Hepatocyte (in vitro differentiated cells): Measurements from ENCODE around the gene NLRP5. TPM values are rescaled to one million over a fixed set of nuclear protein-coding genes. Genes with fewer than 3 reads are reported as not detected.

Experiments used
- DNase-seq: peaks from one replicate; pipeline ENCODE4 v3.0.0-alpha.2; 2016; ENCODE audit warnings: low spot score
- H2AFZ ChIP-seq: fragments of 200-600 bp; sonication (generic); 2 replicates; pipeline ENCODE4 v1.6.0; 2016; ENCODE audit warnings: antibody characterized with exemption, mild to moderate bottlenecking
- H3K27ac ChIP-seq: fragments of 200-600 bp; sonication (generic); 2 replicates; pipeline ENCODE4 v1.5.1; 2016; ENCODE audit warnings: mild to moderate bottlenecking
- H3K27me3 ChIP-seq: fragments of 200-600 bp; sonication (generic); 2 replicates; pipeline ENCODE4 v1.6.1; 2016
- H3K36me3 ChIP-seq: fragments of 200-600 bp; sonication (generic); replicated peaks from 2 replicates; pipeline ENCODE4 v1.5.1; 2016; ENCODE audit warnings: low read depth; ENCODE audit not compliant: insufficient read depth
- H3K4me1 ChIP-seq: fragments of 200-600 bp; sonication (generic); 2 replicates; pipeline ENCODE4 v1.5.1; 2016; ENCODE audit warnings: mild to moderate bottlenecking, moderate library complexity; ENCODE audit not compliant: insufficient read depth
- H3K4me2 ChIP-seq: fragments of 200-600 bp; sonication (generic); 2 replicates; pipeline ENCODE4 v1.6.0; 2016
- H3K4me3 ChIP-seq: fragments of 200-600 bp; sonication (generic); 2 replicates; pipeline ENCODE4 v1.5.1; 2016; ENCODE audit warnings: mild to moderate bottlenecking
- H3K79me2 ChIP-seq: fragments of 200-600 bp; sonication (generic); 2 replicates; pipeline ENCODE4 v1.6.0; 2017; ENCODE audit warnings: mild to moderate bottlenecking
- H3K9me2 ChIP-seq: fragments of 200-600 bp; sonication (generic); replicated peaks from 2 replicates; pipeline ENCODE4 v1.6.0; 2017; ENCODE audit warnings: mild to moderate bottlenecking; ENCODE audit not compliant: insufficient read depth
- H3K9me3 ChIP-seq: fragments of 200-600 bp; sonication (generic); 2 replicates; pipeline ENCODE4 v1.5.1; 2016; ENCODE audit warnings: low read depth, mild to moderate bottlenecking
- H4K20me1 ChIP-seq: fragments of 200-600 bp; sonication (generic); 2 replicates; pipeline ENCODE4 v1.6.0; 2016; ENCODE audit warnings: mild to moderate bottlenecking; ENCODE audit not compliant: insufficient read depth, poor library complexity, severe bottlenecking
- CTCF ChIP-seq: fragments of 200-600 bp; sonication (generic); IDR thresholded peaks from 2 replicates; pipeline ENCODE4 v1.5.1; 2016; ENCODE audit warnings: antibody characterized with exemption, mild to moderate bottlenecking; ENCODE audit not compliant: poor library complexity
- EZH2 ChIP-seq: fragments of 200-600 bp; sonication (generic); IDR thresholded peaks from 2 replicates; pipeline ENCODE4 v1.6.1; 2016; ENCODE audit warnings: antibody characterized with exemption, mild to moderate bottlenecking, borderline replicate concordance
- EZH2phosphoT487 ChIP-seq: fragments of 200-600 bp; sonication (generic); IDR thresholded peaks from one replicate; pipeline ENCODE4 v1.6.1; 2018; ENCODE audit warnings: antibody characterized with exemption, mild to moderate bottlenecking, low read depth, moderate library complexity; ENCODE audit not compliant: unreplicated experiment, severe bottlenecking
- WGBS: methylation state at CpG from one replicate; pipeline ENCODE4 v1.1.6; 2016; ENCODE audit warnings: low lambda C conversion rate; ENCODE audit errors: missing lambda C conversion rate; 5-methylcytosine and 5-hydroxymethylcytosine counted together
- polyA plus RNA-seq: library from polyadenylated mRNA; unstranded; fragments of >200 nt; fragmentation: Nextera tagmentation; extraction: Ambion mirVana; gene quantifications from 2 replicates; pipeline ENCODE4 v1.2.1, GENCODE V29; 2016
- total RNA-seq: library from RNA; depleted of rRNA; stranded (reverse); fragments of >200 nt; gene quantifications from 2 replicates; pipeline ENCODE4 v1.2.3, GENCODE V29; 2014

NLRP5 gene
- total and polyA plus RNA-seq, 2 experiments from 2014 or later, result not detected

GRCh38 chr19:56107626-56108351 is 121.2 kb downstream of the NLRP5 start:
- no peaks in the 10 kb centered on the region for H3K9me3 ChIP-seq
- DNase-seq, result no peak
- H3K4me3 ChIP-seq, result no peak overlapping the region
- H4K20me1 ChIP-seq, result peaks cover 84% of the 10 kb centered on the region
- no peak overlapping the region for H3K27ac ChIP-seq
- H3K4me1 ChIP-seq, result peaks cover 49% of the 10 kb centered on the region
- H3K9me2 ChIP-seq, result no peaks in the 10 kb centered on the region
- peak overlapping the region; percentile 73 for H3K4me2 ChIP-seq
- H3K27me3 ChIP-seq, result no peaks in the 10 kb centered on the region
- TF ChIP-seq EZH2, result no peak
- TF ChIP-seq EZH2phosphoT487, result no peak
- no peak for TF ChIP-seq CTCF
- no peaks in the 10 kb centered on the region for H3K36me3 ChIP-seq
- peaks cover 90% of the 10 kb centered on the region for H3K79me2 ChIP-seq
- H2AFZ ChIP-seq, result no peak overlapping the region
- WGBS, result 92% methylated on average over 16 of the region's 27 CpGs

GRCh38 chr19:56108447-56109195 is 122.0 kb downstream of the NLRP5 start:
- H3K27me3 ChIP-seq, result no peaks in the 10 kb centered on the region
- peak; percentile 45 for DNase-seq
- H3K4me3 ChIP-seq, result no peak overlapping the region
- no peaks in the 10 kb centered on the region for H3K36me3 ChIP-seq
- 68% methylated on average over 23 of the region's 24 CpGs for WGBS
- peak overlapping the region; percentile 89 for H3K27ac ChIP-seq
- no peaks in the 10 kb centered on the region for H3K9me3 ChIP-seq
- no peaks in the 10 kb centered on the region for H3K9me2 ChIP-seq
- H4K20me1 ChIP-seq, result peaks cover 84% of the 10 kb centered on the region
- peaks cover 54% of the 10 kb centered on the region for H3K4me1 ChIP-seq
- no peak overlapping the region for H2AFZ ChIP-seq
- peaks cover 91% of the 10 kb centered on the region for H3K79me2 ChIP-seq
- TF ChIP-seq EZH2phosphoT487 (no peak), EZH2 (no peak), CTCF (no peak)
- H3K4me2 ChIP-seq, result peak overlapping the region; percentile 73

GRCh38 chr19:56109226-56109625 is 122.7 kb downstream of the NLRP5 start:
- Histone ChIP-seq H4K20me1 (peaks cover 90% of the 10 kb centered on the region), H3K79me2 (peaks cover 97% of the 10 kb centered on the region), H3K4me1 (peaks cover 54% of the 10 kb centered on the region), H3K27me3 (no peaks in the 10 kb centered on the region), H3K9me2 (no peaks in the 10 kb centered on the region), H3K36me3 (no peaks in the 10 kb centered on the region), H2AFZ (no peak overlapping the region), H3K4me3 (no peak overlapping the region), H3K4me2 (peak overlapping the region; percentile 73), H3K9me3 (no peaks in the 10 kb centered on the region), H3K27ac (peak overlapping the region; percentile 89)
- no peak for DNase-seq
- WGBS, result 74% methylated on average over 13 of the region's 13 CpGs
- no peak for TF ChIP-seq CTCF
- no peak for TF ChIP-seq EZH2
- no peak for TF ChIP-seq EZH2phosphoT487
